ENCODE results near the gene NAMPT. TPM values are rescaled to one million over a fixed set of nuclear protein-coding genes. Genes with fewer than 3 reads are reported as not detected.

Gene NAMPT
- total and polyA plus RNA-seq, 9 of the 15 experiments (the other 6 are each of a cell fraction or from before 2014, with no cell fraction given): 41.1 to 160 (median 106) TPM

DNA sequence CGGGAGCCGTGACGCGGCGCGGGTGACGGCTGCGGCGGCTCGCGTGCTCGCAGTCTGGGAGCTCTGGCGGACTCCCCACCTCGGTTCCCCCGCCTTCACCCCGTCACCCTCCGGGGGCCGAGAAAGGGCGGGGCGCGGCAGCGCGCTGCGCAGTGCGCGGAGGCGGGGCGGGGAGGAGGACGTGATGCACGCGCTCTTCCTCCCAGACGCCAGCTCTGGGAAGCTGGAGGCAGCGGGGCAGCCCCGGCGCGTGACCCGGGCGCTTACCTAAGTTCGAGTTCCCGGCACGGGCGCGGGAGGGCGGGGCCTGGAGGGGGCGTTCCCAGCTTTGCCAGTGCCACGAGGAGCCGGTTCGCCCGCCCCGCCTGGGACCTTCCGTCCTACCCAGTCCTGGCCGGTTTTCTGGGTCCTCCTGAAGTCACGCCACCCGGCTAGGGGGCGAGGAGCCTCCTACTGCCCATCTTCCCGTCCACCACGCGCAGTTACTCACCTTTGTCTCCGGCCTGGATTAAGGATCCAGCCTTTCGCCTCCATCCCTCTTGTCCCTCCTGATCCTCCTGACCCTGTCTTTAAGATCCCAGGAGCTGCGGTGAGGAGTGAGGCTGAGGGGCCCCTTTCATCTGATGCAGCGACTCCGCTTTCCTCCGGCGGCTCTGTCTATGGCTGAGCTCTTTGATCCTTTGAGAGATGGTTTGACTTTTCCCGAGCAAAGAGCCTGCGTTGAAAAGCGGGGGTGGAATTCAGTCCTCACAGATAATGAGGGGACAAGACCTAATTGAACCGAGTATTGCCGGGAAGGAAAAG lies 470 bp upstream of the NAMPT start (continued):
- TF ChIP-seq, protein P1, sequence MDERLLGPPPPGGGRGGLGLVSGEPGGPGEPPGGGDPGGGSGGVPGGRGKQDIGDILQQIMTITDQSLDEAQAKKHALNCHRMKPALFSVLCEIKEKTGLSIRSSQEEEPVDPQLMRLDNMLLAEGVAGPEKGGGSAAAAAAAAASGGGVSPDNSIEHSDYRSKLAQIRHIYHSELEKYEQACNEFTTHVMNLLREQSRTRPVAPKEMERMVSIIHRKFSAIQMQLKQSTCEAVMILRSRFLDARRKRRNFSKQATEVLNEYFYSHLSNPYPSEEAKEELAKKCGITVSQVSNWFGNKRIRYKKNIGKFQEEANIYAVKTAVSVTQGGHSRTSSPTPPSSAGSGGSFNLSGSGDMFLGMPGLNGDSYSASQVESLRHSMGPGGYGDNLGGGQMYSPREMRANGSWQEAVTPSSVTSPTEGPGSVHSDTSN (CRISPR knock-in tag; IDR thresholded peaks at IDR 0.05; ENCODE audit: low read depth): no peak
- TF ChIP-seq, protein P1 (tag; conservative IDR thresholded peaks at IDR 0.05; ENCODE audit: low read depth): no peak; the same call in 1 of the 2 replicates
- TF ChIP-seq, protein P2, sequence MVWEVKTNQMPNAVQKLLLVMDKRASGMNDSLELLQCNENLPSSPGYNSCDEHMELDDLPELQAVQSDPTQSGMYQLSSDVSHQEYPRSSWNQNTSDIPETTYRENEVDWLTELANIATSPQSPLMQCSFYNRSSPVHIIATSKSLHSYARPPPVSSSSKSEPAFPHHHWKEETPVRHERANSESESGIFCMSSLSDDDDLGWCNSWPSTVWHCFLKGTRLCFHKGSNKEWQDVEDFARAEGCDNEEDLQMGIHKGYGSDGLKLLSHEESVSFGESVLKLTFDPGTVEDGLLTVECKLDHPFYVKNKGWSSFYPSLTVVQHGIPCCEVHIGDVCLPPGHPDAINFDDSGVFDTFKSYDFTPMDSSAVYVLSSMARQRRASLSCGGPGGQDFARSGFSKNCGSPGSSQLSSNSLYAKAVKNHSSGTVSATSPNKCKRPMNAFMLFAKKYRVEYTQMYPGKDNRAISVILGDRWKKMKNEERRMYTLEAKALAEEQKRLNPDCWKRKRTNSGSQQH (CRISPR knock-in tag; IDR thresholded peaks at IDR 0.05): peak; percentile 76; the same call in 1 of the 2 replicates
- TF ChIP-seq HNRNPK (IDR thresholded peaks at IDR 0.05; ENCODE audit: low read depth, low read length, poor library complexity, severe bottlenecking) (peak; percentile 96), ZNF584 (CRISPR knock-in tag; IDR thresholded peaks at IDR 0.05; ENCODE audit: low read depth) (peak; percentile 57; the same call in 1 of the 2 replicates), POLR2AphosphoS5 (IDR thresholded peaks at IDR 0.05; ENCODE audit: control insufficient read depth, insufficient read depth, low read depth, low read length) (peak; percentile 55), CREM (IDR thresholded peaks at IDR 0.05; ENCODE audit: low read depth) (peak; percentile 91), ZNF41 (CRISPR knock-in tag; conservative IDR thresholded peaks at IDR 0.05) (no peak), HEY1 (CRISPR knock-in tag; IDR thresholded peaks at IDR 0.05; ENCODE audit: borderline replicate concordance) (no peak), DNMT1 (IDR thresholded peaks at IDR 0.05) (no peak), ZNF76 (CRISPR knock-in tag; IDR thresholded peaks at IDR 0.05; ENCODE audit: borderline replicate concordance) (no peak), MAFK (IDR thresholded peaks at IDR 0.05; ENCODE audit: low read length) (peak; percentile 8; the same call in 1 of the 2 replicates)
- TF ChIP-seq, protein P3, sequence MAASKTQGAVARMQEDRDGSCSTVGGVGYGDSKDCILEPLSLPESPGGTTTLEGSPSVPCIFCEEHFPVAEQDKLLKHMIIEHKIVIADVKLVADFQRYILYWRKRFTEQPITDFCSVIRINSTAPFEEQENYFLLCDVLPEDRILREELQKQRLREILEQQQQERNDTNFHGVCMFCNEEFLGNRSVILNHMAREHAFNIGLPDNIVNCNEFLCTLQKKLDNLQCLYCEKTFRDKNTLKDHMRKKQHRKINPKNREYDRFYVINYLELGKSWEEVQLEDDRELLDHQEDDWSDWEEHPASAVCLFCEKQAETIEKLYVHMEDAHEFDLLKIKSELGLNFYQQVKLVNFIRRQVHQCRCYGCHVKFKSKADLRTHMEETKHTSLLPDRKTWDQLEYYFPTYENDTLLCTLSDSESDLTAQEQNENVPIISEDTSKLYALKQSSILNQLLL (CRISPR knock-in tag; IDR thresholded peaks at IDR 0.05; ENCODE audit: borderline replicate concordance): no peak
- TF ChIP-seq, protein P4, sequence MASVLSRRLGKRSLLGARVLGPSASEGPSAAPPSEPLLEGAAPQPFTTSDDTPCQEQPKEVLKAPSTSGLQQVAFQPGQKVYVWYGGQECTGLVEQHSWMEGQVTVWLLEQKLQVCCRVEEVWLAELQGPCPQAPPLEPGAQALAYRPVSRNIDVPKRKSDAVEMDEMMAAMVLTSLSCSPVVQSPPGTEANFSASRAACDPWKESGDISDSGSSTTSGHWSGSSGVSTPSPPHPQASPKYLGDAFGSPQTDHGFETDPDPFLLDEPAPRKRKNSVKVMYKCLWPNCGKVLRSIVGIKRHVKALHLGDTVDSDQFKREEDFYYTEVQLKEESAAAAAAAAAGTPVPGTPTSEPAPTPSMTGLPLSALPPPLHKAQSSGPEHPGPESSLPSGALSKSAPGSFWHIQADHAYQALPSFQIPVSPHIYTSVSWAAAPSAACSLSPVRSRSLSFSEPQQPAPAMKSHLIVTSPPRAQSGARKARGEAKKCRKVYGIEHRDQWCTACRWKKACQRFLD (CRISPR knock-in tag; IDR thresholded peaks at IDR 0.05): no peak
- TF ChIP-seq, protein P5, sequence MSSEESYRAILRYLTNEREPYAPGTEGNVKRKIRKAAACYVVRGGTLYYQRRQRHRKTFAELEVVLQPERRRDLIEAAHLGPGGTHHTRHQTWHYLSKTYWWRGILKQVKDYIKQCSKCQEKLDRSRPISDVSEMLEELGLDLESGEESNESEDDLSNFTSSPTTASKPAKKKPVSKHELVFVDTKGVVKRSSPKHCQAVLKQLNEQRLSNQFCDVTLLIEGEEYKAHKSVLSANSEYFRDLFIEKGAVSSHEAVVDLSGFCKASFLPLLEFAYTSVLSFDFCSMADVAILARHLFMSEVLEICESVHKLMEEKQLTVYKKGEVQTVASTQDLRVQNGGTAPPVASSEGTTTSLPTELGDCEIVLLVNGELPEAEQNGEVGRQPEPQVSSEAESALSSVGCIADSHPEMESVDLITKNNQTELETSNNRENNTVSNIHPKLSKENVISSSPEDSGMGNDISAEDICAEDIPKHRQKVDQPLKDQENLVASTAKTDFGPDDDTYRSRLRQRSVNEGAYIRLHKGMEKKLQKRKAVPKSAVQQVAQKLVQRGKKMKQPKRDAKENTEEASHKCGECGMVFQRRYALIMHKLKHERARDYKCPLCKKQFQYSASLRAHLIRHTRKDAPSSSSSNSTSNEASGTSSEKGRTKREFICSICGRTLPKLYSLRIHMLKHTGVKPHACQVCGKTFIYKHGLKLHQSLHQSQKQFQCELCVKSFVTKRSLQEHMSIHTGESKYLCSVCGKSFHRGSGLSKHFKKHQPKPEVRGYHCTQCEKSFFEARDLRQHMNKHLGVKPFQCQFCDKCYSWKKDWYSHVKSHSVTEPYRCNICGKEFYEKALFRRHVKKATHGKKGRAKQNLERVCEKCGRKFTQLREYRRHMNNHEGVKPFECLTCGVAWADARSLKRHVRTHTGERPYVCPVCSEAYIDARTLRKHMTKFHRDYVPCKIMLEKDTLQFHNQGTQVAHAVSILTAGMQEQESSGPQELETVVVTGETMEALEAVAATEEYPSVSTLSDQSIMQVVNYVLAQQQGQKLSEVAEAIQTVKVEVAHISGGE (CRISPR knock-in tag; IDR thresholded peaks at IDR 0.05): 0 out of 6 replicates have a peak, but pooled peaks of 1 of the 3 experiments have one; percentile 62

Measured in K562 (cell line).